Mucosa of rectum (tissue), 2 donors: ENCODE results near the gene DTX1.
A peak's percentile ranks its signal among the peaks of the same experiment; 100 is the strongest.

ENCODE experiments used
- H3K27ac ChIP-seq, 2 donors: one replicate each; pipeline ENCODE4 v1.7.0; 2013; ENCODE audit warnings: inconsistent platforms in 2 of 2, low read depth in 2 of 2, low read length in 2 of 2
- H3K27me3 ChIP-seq, 2 donors: one replicate each; pipeline ENCODE4 v1.7.0; 2013; ENCODE audit warnings: low read length in 2 of 2; ENCODE audit not compliant: control insufficient read depth in 2 of 2, insufficient read depth in 2 of 2
- H3K36me3 ChIP-seq, 2 donors: one replicate each; pipeline ENCODE4 v1.7.0; 2013; ENCODE audit warnings: low read length in 2 of 2; ENCODE audit not compliant: control insufficient read depth in 2 of 2, insufficient read depth in 2 of 2
- H3K4me1 ChIP-seq, 2 donors: one replicate each; pipeline ENCODE4 v1.7.0; 2013; ENCODE audit warnings: low read length in 2 of 2, mild to moderate bottlenecking in 1 of 2; ENCODE audit not compliant: control insufficient read depth in 2 of 2, insufficient read depth in 2 of 2
- H3K4me3 ChIP-seq, 2 donors: one replicate each; pipeline ENCODE4 v1.7.0; 2013; ENCODE audit warnings: low read length in 2 of 2
- H3K9ac ChIP-seq, 2 donors: one replicate each; pipeline ENCODE4 v1.7.0; 2013; ENCODE audit warnings: low read length in 2 of 2, low read depth in 1 of 2, mild to moderate bottlenecking in 1 of 2
- H3K9me3 ChIP-seq, 2 donors: one replicate each; pipeline ENCODE4 v1.7.0; 2013; ENCODE audit warnings: low read length in 2 of 2; ENCODE audit not compliant: control insufficient read depth in 2 of 2
- donor health status: healthy.
- donor health status: Normal muscosa, but diverticular disease.

Gene DTX1

DNA sequence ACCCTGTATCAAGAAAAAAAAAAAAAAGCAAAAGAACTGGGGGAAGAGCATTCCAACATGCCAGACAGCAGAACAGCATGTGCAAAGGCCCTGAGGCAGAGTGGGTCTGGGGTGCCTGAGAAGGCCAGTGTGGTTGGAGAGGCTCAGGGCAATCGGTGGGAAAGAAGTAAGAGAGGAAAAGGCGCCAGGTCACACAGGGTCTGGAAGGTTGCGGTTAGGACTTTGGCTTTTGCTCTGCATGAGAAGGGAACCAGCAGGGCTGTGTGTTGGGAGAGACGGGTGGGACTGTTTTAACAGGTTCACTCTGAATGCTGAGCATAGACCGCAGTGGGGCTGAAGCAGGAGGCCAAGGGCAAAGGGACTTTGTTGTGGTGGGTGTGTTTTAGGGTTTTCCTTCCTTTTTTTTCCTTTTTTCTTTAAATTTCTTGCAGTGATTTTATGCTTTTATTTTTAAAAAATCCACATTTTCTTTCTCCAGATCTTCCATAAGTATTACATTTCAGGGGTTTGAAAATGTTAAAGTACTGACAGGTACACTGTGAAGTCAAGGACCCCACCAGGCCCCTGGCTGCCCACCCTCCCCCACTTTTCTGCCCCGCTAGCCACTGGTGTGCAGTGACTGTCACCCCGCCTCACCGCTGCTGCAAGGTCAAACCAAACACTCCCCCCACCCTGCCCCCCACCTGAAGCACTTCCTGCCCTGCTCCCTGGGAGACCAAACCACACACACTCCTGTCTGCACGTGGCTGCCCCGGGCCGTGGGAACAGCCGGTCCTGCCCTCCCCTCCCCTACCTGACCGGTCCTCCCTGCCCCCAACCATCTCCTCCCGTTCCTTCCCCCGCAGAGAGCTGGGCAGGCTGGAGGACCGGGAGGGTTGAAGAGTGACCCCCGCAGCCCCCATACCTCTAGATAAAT lies 30.0 kb downstream of the DTX1 start:
- Histone ChIP-seq H3K4me1 (no peaks in the 10 kb centered on the region), H3K27ac (no peak overlapping the region), H3K9me3 (no peaks in the 10 kb centered on the region), H3K9ac (no peak overlapping the region), H3K27me3 (peaks cover 0 to under 1% of the 10 kb centered on the region in 2 donors), H3K4me3 (no peak overlapping the region), H3K36me3 (no peaks in the 10 kb centered on the region)

DNA sequence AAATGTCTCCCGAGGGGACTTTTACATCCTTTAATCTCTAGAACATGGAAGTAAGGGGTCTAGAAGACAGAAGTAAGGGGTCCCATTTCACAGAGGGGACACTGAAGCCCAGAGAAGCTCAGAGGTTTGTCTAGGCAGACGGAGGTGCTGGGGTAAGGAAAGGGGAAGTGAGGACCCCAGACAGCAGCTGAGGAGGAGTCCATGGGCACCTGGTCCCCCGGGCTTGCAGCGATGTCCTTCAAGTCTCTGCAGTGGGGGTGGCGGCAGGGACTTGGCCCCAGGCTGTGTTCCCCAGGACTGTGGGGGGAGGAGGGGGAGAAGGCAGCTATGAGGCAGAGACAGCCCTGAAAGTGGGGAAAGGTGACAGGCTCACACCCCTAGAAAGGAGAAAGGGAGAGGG lies 30.7 kb downstream of the DTX1 start:
- H3K36me3 ChIP-seq, result no peaks in the 10 kb centered on the region
- no peaks in the 10 kb centered on the region for H3K4me1 ChIP-seq
- H3K27ac ChIP-seq, result no peak overlapping the region

DNA sequence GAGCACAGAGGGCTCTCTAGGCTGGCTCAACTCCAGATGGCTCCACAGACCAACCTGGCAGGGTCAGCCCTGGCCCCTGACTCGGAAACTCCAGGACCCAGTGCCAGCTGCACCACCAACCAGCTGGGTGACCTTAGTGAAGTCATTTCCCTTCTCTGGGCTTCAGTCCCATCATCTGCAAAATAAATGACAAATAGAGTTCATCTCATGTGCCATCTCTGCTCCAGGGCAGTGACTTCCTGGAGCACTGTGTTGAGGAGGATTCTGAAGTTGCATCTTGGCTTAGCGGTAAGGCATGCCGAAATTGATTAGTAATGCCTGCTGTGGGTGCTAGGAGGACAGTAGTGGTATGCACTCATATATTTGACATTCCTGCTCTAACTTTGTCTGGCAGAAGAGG lies 31.5 kb downstream of the DTX1 start:
- Histone ChIP-seq H3K9me3 (no peaks in the 10 kb centered on the region), H3K36me3 (no peaks in the 10 kb centered on the region), H3K27me3 (peaks cover 0 to 6% of the 10 kb centered on the region in 2 donors), H3K4me3 (no peak overlapping the region), H3K9ac (no peak overlapping the region), H3K27ac (no peak overlapping the region), H3K4me1 (peaks cover 0 to 4% of the 10 kb centered on the region in 2 donors)

More for the DNA sequence above, 30.7 kb downstream of the DTX1 start:
- no peak overlapping the region for H3K9ac ChIP-seq
- peaks cover 0 to 6% of the 10 kb centered on the region in 2 donors for H3K27me3 ChIP-seq
- no peaks in the 10 kb centered on the region for H3K9me3 ChIP-seq
- H3K4me3 ChIP-seq, result no peak overlapping the region

DNA sequence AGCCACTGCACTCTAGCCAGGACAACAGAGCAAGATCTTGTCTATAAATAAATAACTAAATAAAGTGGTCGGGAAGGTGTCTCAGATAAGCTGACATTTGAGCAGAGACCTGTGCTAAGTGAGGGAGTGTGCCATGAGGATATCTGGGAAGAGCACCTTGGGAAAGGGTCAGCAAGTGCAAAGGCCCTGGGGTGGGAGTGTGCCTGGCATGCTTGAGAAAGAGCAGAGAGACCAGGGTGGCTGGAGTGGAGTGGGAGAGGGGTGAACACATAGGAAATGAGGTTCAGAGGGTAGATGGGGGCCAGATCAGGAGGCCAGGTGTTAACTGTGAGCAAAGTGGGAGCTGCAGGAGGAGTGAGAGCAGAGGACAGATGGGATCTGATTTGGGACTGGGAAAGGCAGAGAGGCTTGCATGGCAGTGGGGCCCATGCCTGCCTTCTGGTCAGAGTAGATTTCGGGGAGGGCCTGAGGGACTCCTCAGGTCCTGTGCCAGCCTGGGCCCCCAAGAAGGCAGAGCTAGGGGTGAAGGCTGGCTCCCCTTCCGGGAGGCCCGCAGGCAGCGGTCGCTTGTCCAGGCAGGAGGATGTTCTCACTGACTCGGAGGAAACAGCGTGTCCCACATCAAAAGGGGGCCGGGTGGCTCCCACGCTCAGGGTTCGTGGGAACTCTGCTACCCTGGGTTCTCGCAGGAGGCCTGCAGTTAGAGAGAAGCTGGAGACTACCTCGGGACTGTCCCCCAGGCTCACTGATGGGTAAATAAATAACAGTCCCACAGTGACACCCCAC lies 32.6 kb downstream of the DTX1 start:
- Histone ChIP-seq H3K9ac (no peak overlapping the region), H3K9me3 (no peaks in the 10 kb centered on the region), H3K27me3 (peaks cover 0 to 6% of the 10 kb centered on the region in 2 donors), H3K27ac (peak overlapping the region in 1 of 2 donors; percentile 9), H3K36me3 (no peaks in the 10 kb centered on the region), H3K4me3 (no peak overlapping the region), H3K4me1 (peaks cover 0 to 5% of the 10 kb centered on the region in 2 donors)

DNA sequence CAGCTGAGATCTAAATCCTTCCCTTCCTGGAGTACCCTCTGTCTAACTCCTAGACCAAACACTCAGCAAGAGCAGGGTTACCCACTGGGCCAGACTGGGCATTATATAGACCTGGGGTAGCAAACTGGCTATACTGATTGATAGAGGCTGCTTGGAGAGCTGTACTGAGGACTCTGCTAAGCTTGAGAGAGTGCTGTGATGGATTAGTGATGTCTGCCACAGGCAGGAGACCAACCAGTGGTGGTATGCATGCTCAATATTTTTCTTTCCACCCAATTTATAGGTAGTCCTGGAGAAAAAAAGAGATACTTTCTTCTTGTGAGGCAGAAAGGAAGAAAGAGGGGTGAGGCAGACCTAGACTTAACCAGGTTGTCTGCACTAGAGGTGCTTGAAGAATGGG lies 33.3 kb downstream of the DTX1 start:
- Histone ChIP-seq H3K27ac (no peak overlapping the region), H3K4me1 (peaks cover 0 to 5% of the 10 kb centered on the region in 2 donors), H3K36me3 (no peaks in the 10 kb centered on the region), H3K9ac (no peak overlapping the region), H3K27me3 (peaks cover 0 to 6% of the 10 kb centered on the region in 2 donors), H3K4me3 (no peak overlapping the region), H3K9me3 (no peaks in the 10 kb centered on the region)

DNA sequence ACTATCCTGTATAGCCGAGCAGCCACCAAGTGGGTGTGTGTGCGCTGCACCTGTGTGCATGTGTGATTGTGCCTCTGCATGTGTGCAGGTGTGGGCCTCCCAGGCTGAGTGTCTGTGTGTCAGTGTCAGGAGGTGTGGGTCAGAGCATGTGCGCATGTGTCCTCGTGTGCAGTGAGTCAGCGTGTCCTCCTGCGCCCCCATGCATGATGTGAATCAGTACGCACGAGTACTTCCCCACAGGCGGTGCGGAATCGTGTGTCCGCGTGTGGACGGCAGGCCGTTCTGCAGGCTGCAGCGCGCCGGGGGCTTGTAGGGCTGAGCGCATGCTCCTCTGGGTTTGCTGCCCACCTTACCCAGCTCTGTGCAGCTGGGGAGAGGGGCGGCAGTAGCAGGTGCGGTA lies 34.2 kb downstream of the DTX1 start:
- no peaks in the 10 kb centered on the region for H3K36me3 ChIP-seq
- H3K9me3 ChIP-seq, result no peaks in the 10 kb centered on the region
- no peak overlapping the region for H3K9ac ChIP-seq
- H3K27me3 ChIP-seq, result peaks cover 0 to 6% of the 10 kb centered on the region in 2 donors
- no peak overlapping the region for H3K4me3 ChIP-seq
- peaks cover 0 to 5% of the 10 kb centered on the region in 2 donors for H3K4me1 ChIP-seq
- H3K27ac ChIP-seq, result no peak overlapping the region

DNA sequence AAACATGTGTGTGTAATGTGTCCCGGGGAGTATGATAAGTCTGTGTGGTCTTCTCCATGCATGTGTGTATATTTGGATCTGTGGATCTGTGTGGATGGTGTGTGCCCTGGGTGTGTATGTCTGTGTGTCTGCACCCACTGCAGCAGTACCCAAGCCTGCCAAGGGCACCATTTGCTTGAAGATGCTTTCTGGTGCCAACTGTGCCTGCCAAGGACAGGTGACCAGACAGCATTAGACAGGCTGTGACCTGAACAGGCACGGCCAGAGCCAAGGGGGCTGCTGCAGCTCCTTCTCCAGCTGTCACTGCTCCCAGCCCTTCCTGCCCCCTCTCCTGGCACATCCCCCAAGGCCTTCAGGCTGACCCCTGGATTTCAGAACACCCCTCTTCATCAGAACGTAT lies 35.0 kb downstream of the DTX1 start:
- Histone ChIP-seq H3K4me1 (peaks cover 0 to 5% of the 10 kb centered on the region in 2 donors), H3K4me3 (no peak overlapping the region), H3K27me3 (peaks cover 0 to 6% of the 10 kb centered on the region in 2 donors), H3K9ac (no peak overlapping the region), H3K36me3 (no peaks in the 10 kb centered on the region), H3K9me3 (no peaks in the 10 kb centered on the region), H3K27ac (no peak overlapping the region)

DNA sequence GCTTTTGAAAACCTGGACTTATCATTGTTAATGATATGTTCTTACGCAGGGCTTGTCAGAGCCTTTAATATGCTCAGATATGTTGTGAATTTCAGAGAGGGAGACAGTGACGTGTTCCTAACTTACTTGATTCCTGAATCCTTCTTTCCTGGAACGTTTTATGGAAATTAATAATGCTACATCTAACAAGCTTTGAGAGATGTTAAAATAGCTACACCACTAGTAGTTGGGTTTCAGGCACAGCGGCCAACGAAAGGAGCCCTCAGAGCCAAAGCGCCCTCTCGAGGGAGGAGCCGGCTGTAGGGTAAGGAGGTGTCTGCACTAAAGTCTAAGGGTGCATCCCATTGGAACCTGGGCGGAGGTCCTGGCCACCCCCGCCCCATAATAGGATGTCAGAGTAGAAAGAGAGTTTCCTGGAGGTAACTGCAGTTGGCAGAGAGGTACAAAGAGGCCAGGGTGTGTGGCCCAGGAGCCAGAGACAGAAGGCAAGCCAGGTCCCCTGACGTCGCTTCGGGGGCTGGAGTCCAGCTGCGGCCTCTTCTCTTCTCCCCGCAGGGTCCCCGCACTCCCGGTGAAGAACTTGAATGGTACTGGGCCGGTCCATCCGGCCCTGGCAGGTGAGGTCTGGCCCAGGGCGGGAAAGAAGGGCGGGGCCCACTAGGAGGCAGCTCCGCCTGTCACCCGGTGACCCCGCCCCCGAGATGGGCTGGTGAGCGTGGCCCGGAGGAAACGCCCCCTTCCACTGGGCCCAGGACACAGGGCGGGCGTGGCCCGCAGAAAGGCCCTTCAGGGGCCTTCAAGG lies 36.3 kb downstream of the DTX1 start:
- Histone ChIP-seq H3K4me3 (no peak overlapping the region), H3K27ac (no peak overlapping the region), H3K9ac (no peak overlapping the region), H3K4me1 (peaks cover 0 to 5% of the 10 kb centered on the region in 2 donors), H3K36me3 (no peaks in the 10 kb centered on the region), H3K27me3 (peaks cover 0 to 6% of the 10 kb centered on the region in 2 donors), H3K9me3 (no peaks in the 10 kb centered on the region)

DNA sequence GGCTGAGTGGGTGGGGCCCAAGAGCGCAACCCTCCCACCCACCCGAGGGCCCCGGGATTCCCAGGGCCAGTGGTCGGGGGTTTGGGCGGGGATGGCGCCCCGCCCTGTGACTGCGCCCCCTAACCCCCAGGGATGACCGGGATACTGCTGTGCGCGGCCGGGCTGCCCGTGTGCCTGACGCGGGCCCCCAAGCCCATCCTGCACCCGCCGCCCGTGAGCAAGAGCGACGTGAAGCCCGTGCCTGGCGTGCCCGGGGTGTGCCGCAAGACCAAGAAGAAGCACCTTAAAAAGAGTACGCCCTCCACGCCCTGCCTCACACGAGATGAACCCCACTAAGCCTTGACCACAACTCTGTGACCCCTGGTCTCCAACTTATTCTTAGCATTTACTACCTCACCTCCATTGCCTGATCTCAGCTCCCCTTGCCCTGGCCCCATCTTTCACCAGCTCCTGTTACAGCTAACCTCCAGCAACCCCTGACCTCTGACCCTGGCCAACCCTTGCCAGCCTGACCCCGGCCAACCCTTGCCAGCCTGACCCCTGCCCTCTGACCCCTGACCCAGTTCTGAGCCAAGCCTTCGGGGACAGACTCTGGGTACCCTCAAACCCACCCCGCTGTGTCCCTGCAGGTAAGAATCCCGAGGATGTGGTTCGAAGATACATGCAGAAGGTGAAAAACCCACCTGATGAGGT lies 37.0 kb downstream of the DTX1 start:
- no peaks in the 10 kb centered on the region for H3K9me3 ChIP-seq
- H3K9ac ChIP-seq, result no peak overlapping the region
- no peaks in the 10 kb centered on the region for H3K36me3 ChIP-seq
- peaks cover 2 to 5% of the 10 kb centered on the region in 2 donors for H3K4me1 ChIP-seq
- H3K4me3 ChIP-seq, result no peak overlapping the region
- peaks cover 0 to 6% of the 10 kb centered on the region in 2 donors for H3K27me3 ChIP-seq
- no peak overlapping the region for H3K27ac ChIP-seq
